ENCODE measurements around the gene FMN2.
"Not testable (repeated sequence)": the region's sequence is repeated elsewhere in the genome, so short reads cannot be mapped to it uniquely, and the experiment has no call there.

The FMN2 gene

GRCh38 chr1:240405751-240406150, 314.1 kb downstream of the FMN2 start:
- Histone ChIP-seq H3K4me1 (no peaks in the 10 kb centered on the region; a peak in 1 of 20 replicates), H3K9me3 (replicated peaks in 1 of 11) (no peaks in the 10 kb centered on the region), H3K9ac (no peak overlapping the region), H3K27ac (no peak overlapping the region), H3K27me3 (no peaks in the 10 kb centered on the region), H3K4me3 (no peak overlapping the region), H4K20me1 (no peaks in the 10 kb centered on the region), H3K4me2 (no peak overlapping the region), H3K36me3 (no peaks in the 10 kb centered on the region)
- TF ChIP-seq Cebpa-rat (IDR thresholded peaks at IDR 0.05), result no peak

DNA sequence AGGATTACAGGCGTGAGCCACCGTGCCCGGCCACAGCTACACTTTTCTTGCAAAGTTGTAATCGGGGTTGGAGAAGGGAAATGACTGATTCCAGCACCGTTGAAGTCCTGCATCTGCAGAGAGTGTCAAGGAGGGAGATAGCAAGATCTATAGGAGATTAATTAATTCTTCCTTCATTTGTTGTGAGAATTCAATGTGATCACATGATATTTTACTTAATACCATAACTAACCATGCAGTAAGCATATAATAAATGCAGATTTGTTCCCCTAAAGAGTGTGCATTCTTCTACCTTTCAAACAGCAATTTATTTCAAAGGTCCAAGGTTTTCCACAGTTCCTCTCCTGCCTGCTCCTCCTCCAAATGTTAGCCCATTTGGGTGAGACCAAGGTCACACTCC, 315.7 kb downstream of the FMN2 start:
- no peak for TF ChIP-seq Cebpa-rat (IDR thresholded peaks at IDR 0.05)
- H3K9ac ChIP-seq, result no peak overlapping the region
- no peaks in the 10 kb centered on the region for H3K36me3 ChIP-seq
- H3K4me2 ChIP-seq, result no peak overlapping the region
- H4K20me1 ChIP-seq, result no peaks in the 10 kb centered on the region
- H3K4me1 ChIP-seq, result no peaks in the 10 kb centered on the region
- H3K4me3 ChIP-seq, result no peak overlapping the region
- no peak overlapping the region for H3K27ac ChIP-seq
- no peaks in the 10 kb centered on the region for H3K27me3 ChIP-seq
- H3K9me3 ChIP-seq (replicated peaks in 1 of 11), result no peaks in the 10 kb centered on the region

- Histone ChIP-seq H3K36me3 (no peaks in the 10 kb centered on the region), H3K9me3 (replicated peaks in 1 of 11) (no peaks in the 10 kb centered on the region), H3K4me1 (no peaks in the 10 kb centered on the region), H3K27ac (no peak overlapping the region), H3K4me3 (no peak overlapping the region), H3K4me2 (no peak overlapping the region), H3K9ac (no peak overlapping the region), H4K20me1 (no peaks in the 10 kb centered on the region), H3K27me3 (no peaks in the 10 kb centered on the region)
- TF ChIP-seq Cebpa-rat (IDR thresholded peaks at IDR 0.05), result no peak
Observed at GRCh38 chr1:240409615-240410014, 317.9 kb downstream of the FMN2 start.

GRCh38 chr1:240413732-240414131, 322.0 kb downstream of the FMN2 start:
- Histone ChIP-seq H3K9ac (no peak overlapping the region), H4K20me1 (no peaks in the 10 kb centered on the region), H3K4me1 (0 out of 20 replicates have a peak, but pooled peaks cover 0 to 7% (median 0%) of the 10 kb centered on the region in 10 experiments), H3K9me3 (replicated peaks in 1 of 11) (no peaks in the 10 kb centered on the region), H3K4me3 (no peak overlapping the region), H3K27ac (no peak overlapping the region), H3K27me3 (no peaks in the 10 kb centered on the region), H3K36me3 (no peaks in the 10 kb centered on the region), H3K4me2 (no peak overlapping the region)
- TF ChIP-seq Cebpa-rat (IDR thresholded peaks at IDR 0.05), result no peak

DNA sequence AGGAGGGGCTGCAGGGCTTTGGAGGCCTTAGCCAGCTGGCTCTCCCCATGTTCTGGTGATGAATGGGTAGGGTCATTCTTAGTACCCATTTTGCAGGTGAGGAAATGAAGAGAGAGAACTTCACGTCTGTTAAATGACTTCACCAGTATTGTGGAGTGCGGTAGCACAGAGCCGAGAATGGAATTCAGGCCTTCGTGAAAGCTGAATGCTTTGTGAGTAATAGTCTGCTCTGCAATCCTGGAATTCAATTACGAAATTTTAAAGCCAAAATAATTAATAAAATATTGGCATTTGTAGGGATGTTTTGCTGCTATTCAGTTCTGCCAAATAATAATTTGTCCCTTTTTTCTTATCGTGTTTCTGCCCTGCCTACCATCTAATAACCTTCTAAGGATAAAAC, 322.6 kb downstream of the FMN2 start:
- H3K27ac ChIP-seq, result no peak overlapping the region

DNA sequence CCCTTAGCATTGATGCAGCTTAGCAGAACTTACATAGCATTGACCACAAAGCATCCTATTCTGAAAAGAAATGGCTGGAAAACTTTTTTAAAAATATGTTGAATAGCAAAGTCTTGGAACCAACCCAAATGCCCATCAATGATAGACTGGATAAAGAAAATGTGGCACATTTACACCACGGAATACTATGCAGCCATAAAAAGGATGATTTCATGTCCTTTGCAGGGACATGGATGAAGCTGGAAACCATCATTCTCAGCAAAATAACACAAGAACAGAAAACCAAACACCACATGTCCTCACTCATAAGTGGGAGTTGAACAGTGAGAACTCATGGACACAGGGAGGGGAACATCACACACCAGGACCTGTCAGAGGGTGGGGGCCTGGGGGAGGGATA, 323.3 kb downstream of the FMN2 start:
- H3K27ac ChIP-seq, H3K4me2 ChIP-seq, H4K20me1 ChIP-seq: not testable (repeated sequence)

More for the DNA sequence above, 322.6 kb downstream of the FMN2 start:
- no peak overlapping the region for H3K4me3 ChIP-seq
- H3K4me1 ChIP-seq, result 0 out of 20 replicates have a peak, but pooled peaks cover 0 to 7% (median 0%) of the 10 kb centered on the region in 10 experiments
- no peaks in the 10 kb centered on the region for H3K36me3 ChIP-seq
- H3K9ac ChIP-seq, result no peak overlapping the region
- no peak for TF ChIP-seq Cebpa-rat (IDR thresholded peaks at IDR 0.05)
- no peaks in the 10 kb centered on the region for H3K9me3 ChIP-seq (replicated peaks in 1 of 11)
- H4K20me1 ChIP-seq, result no peaks in the 10 kb centered on the region
- no peaks in the 10 kb centered on the region for H3K27me3 ChIP-seq
- H3K4me2 ChIP-seq, result no peak overlapping the region

GRCh38 chr1:240415532-240415931, 323.8 kb downstream of the FMN2 start:
- no peak for TF ChIP-seq Cebpa-rat (IDR thresholded peaks at IDR 0.05)
- Histone ChIP-seq H3K27me3 (no peaks in the 10 kb centered on the region), H3K36me3 (no peaks in the 10 kb centered on the region), H4K20me1 (no peaks in the 10 kb centered on the region), H3K4me3 (no peak overlapping the region), H3K4me1 (0 out of 20 replicates have a peak, but pooled peaks cover 0 to 7% (median 0%) of the 10 kb centered on the region in 10 experiments), H3K4me2 (no peak overlapping the region), H3K9me3 (replicated peaks in 1 of 11) (no peaks in the 10 kb centered on the region), H3K9ac (no peak overlapping the region), H3K27ac (no peak overlapping the region)

More for the DNA sequence above, 323.3 kb downstream of the FMN2 start:
- H3K9me3 ChIP-seq (replicated peaks in 1 of 11); H3K27me3 ChIP-seq; H3K4me3 ChIP-seq; H3K9ac ChIP-seq; H3K36me3 ChIP-seq; H3K4me1 ChIP-seq: not testable (repeated sequence)

- Histone ChIP-seq H3K36me3 (no peaks in the 10 kb centered on the region), H3K27me3 (no peaks in the 10 kb centered on the region), H4K20me1 (no peaks in the 10 kb centered on the region), H3K4me3 (no peak overlapping the region), H3K9me3 (replicated peaks in 1 of 11) (no peaks in the 10 kb centered on the region), H3K27ac (no peak overlapping the region), H3K9ac (no peak overlapping the region), H3K4me2 (no peak overlapping the region), H3K4me1 (0 out of 20 replicates have a peak, but pooled peaks cover 0 to 7% (median 0%) of the 10 kb centered on the region in 10 experiments)
- no peak for TF ChIP-seq Cebpa-rat (IDR thresholded peaks at IDR 0.05)
Observed at GRCh38 chr1:240417317-240417716, 325.6 kb downstream of the FMN2 start.

- no peaks in the 10 kb centered on the region for H4K20me1 ChIP-seq
- no peak for TF ChIP-seq Cebpa-rat (IDR thresholded peaks at IDR 0.05)
- H3K27me3 ChIP-seq, result no peaks in the 10 kb centered on the region
- H3K4me1 ChIP-seq, result 0 out of 20 replicates have a peak, but pooled peaks cover 0 to 6% (median 0%) of the 10 kb centered on the region in 10 experiments
- H3K36me3 ChIP-seq, result no peaks in the 10 kb centered on the region
- H3K4me2 ChIP-seq, result no peak overlapping the region
- no peak overlapping the region for H3K9ac ChIP-seq
- no peaks in the 10 kb centered on the region for H3K9me3 ChIP-seq (replicated peaks in 1 of 11)
- no peak overlapping the region for H3K27ac ChIP-seq
- no peak overlapping the region for H3K4me3 ChIP-seq
Observed at GRCh38 chr1:240420766-240421165, 329.1 kb downstream of the FMN2 start.

GRCh38 chr1:240423246-240423924, 331.7 kb downstream of the FMN2 start:
- no peak for TF ChIP-seq Cebpa-rat (IDR thresholded peaks at IDR 0.05)
- no peak overlapping the region for H3K4me2 ChIP-seq
- H4K20me1 ChIP-seq, result no peaks in the 10 kb centered on the region
- no peak overlapping the region for H3K9ac ChIP-seq
- no peak overlapping the region for H3K4me3 ChIP-seq
- no peak overlapping the region for H3K27ac ChIP-seq
- no peaks in the 10 kb centered on the region for H3K27me3 ChIP-seq
- H3K9me3 ChIP-seq (replicated peaks in 1 of 11), result no peaks in the 10 kb centered on the region
- H3K36me3 ChIP-seq, result no peaks in the 10 kb centered on the region
- H3K4me1 ChIP-seq, result no peaks in the 10 kb centered on the region

All from BLaER1 treated with 17β-estradiol and CSF1 and Interleukin-3, amounts not matched to agents 10 nM and 100 nM (cell line).